Uterus (tissue), 4 donors: ENCODE results near the gene LINS1. TPM values are rescaled to one million over a fixed set of nuclear protein-coding genes. Genes with fewer than 3 reads are reported as not detected.

Experiments used
- DNase-seq, 2 donors: peaks; one replicate each; pipeline ENCODE4 v3.0.0-alpha.2; 2019 to 2020
- H3K27ac ChIP-seq, 2 donors: fragments of 200-600 bp; sonication (generic); 1 replicate in 1 of 2; 2 replicates in 1 of 2; pipeline ENCODE4 v1.5.1; 2016 to 2018
- H3K27me3 ChIP-seq, 2 donors: fragments of 200-600 bp; sonication (generic); one replicate each; pipeline ENCODE4 v1.5.1; 2018 to 2019; ENCODE audit warnings: control low read depth in 1 of 2
- H3K36me3 ChIP-seq, 2 donors: fragments of 200-600 bp; sonication (generic); one replicate each; pipeline ENCODE4 v1.5.1; 2019; ENCODE audit warnings: control low read depth in 1 of 2
- H3K4me1 ChIP-seq, 2 donors: fragments of 200-600 bp; sonication (generic); one replicate each; pipeline ENCODE4 v1.5.1; 2018 to 2019; ENCODE audit warnings: control low read depth in 1 of 2
- H3K4me3 ChIP-seq, 2 donors: fragments of 200-600 bp; sonication (generic); 1 replicate in 1 of 2; 2 replicates in 1 of 2; pipeline ENCODE4 v1.5.1; 2018 to 2019; ENCODE audit warnings: mild to moderate bottlenecking in 1 of 2
- H3K9me3 ChIP-seq, 2 donors: fragments of 200-600 bp; sonication (generic); one replicate each; pipeline ENCODE4 v1.5.1; 2019; ENCODE audit warnings: control low read depth in 1 of 2
- POLR2A ChIP-seq, 2 donors: fragments of 450-650 bp; IDR thresholded peaks; one replicate each; pipeline ENCODE4 v1.6.1; 2016; ENCODE audit warnings: antibody characterized with exemption in 2 of 2, mild to moderate bottlenecking in 1 of 2, moderate library complexity in 1 of 2
- intact Hi-C: fragments of 100-400 bp; cut with DNase I; formaldehyde crosslinking; loops from one replicate; pipeline ENCODE4 v1.15.1; 2023; ENCODE audit warnings: low total_unique reads
- total RNA-seq, 4 donors: library from RNA; depleted of rRNA in 3 of 4; stranded (reverse); fragments of >200 nt in 3 of 4; gene quantifications; one replicate each; pipeline versions ENCODE4 v1.1.0 to v1.2.4, GENCODE V29; 2014 to 2023
- TF ChIP-seq, protein P1 (sequence below), 4 experiments: fragments of 200-600 bp in 2 of 4; fragments of 450-650 bp in 2 of 4; sonication (generic) in 2 of 4; IDR thresholded peaks; one replicate each; pipeline ENCODE4 v1.5.1; 2016 to 2019; ENCODE audit warnings: antibody characterized with exemption in 4 of 4, mild to moderate bottlenecking in 2 of 4, moderate library complexity in 1 of 4
- donor health status: DM: yes; HTN: yes; CAD: no.

LINS1 gene
- total RNA-seq, 4 donors from 2014 or later, result 17.4 to 108 (median 52.8) TPM

DNA sequence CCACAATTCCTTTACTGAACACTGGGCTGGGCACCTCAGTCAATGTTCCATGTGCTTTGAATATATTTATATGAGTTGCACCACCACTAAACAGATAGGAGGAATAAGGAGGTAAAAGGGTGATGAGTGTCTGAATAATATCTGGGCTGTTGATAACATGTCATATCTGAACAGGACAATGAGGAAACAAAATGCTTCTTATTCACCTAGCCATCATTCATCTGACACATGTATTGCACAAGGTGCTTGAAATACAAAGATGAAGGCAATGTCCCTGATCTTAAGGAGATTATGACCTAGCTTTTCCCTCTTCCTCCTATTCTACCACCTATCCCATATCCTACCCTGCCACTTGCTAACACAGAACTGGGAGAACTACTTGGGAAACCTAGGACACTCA, 65.3 kb downstream of the LINS1 start:
- no peak for TF ChIP-seq POLR2A (IDR thresholded peaks at IDR 0.05)
- TF ChIP-seq, protein P1, sequence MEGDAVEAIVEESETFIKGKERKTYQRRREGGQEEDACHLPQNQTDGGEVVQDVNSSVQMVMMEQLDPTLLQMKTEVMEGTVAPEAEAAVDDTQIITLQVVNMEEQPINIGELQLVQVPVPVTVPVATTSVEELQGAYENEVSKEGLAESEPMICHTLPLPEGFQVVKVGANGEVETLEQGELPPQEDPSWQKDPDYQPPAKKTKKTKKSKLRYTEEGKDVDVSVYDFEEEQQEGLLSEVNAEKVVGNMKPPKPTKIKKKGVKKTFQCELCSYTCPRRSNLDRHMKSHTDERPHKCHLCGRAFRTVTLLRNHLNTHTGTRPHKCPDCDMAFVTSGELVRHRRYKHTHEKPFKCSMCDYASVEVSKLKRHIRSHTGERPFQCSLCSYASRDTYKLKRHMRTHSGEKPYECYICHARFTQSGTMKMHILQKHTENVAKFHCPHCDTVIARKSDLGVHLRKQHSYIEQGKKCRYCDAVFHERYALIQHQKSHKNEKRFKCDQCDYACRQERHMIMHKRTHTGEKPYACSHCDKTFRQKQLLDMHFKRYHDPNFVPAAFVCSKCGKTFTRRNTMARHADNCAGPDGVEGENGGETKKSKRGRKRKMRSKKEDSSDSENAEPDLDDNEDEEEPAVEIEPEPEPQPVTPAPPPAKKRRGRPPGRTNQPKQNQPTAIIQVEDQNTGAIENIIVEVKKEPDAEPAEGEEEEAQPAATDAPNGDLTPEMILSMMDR (IDR thresholded peaks at IDR 0.05), result no peak
- no peak overlapping the region for H3K27ac ChIP-seq
- no peak overlapping the region for H3K4me3 ChIP-seq
- no peak for DNase-seq
- H3K36me3 ChIP-seq, result no peaks in the 10 kb centered on the region
- no peaks in the 10 kb centered on the region for H3K4me1 ChIP-seq
- H3K9me3 ChIP-seq, result no peaks in the 10 kb centered on the region
- no peaks in the 10 kb centered on the region for H3K27me3 ChIP-seq
- intact Hi-C loops, result no loop called here

DNA sequence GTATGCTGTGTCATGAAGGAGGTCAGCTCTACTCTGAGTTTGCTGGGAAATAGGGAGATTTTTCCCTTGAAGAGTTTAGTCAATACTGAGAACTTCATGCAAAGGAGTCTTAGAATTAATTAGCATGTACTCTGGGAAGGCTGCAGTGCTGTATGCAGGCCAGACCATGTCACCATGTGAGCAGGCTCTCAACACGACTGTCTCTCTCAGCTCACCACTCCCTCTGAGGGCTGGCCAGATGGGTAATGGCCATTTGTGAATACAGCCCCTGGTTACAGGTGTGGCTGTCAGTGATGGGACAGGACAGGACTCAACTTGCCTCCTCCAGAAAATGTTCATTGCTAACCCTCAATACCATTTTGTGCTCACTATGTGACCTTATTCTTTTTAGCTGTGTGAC, 68.1 kb downstream of the LINS1 start:
- TF ChIP-seq, protein P1 (IDR thresholded peaks at IDR 0.05), result no peak
- TF ChIP-seq POLR2A (IDR thresholded peaks at IDR 0.05), result no peak
- Histone ChIP-seq H3K27ac (no peak overlapping the region), H3K27me3 (no peaks in the 10 kb centered on the region), H3K4me1 (no peaks in the 10 kb centered on the region), H3K4me3 (no peak overlapping the region), H3K36me3 (no peaks in the 10 kb centered on the region), H3K9me3 (no peaks in the 10 kb centered on the region)
- DNase-seq, result no peak
- intact Hi-C loops, result no loop called here

DNA sequence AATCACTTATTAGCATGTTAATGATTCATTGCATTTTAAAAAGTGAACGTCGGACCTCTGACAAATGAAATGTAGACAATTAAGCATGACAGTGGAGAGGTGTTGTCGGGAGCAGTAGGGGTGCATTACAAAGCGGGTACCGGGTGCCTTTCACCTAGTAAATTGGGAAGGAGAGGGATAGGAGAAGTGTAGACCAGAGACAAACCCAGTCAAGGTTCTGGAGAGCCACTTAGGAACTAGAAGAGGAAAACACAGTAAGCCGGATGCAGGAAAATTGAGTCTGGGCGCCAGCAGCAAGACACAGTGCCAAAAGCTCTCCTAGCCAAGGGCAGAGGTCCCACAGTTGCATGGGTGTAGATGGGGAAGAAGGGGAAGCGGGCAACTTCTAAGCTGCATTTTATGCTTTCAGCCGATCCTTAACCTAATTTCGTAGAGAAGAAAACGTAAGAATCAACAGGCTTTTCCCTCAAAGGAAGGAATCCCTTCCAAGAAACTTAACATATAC, 70.1 kb downstream of the LINS1 start:
- H3K36me3 ChIP-seq, result no peaks in the 10 kb centered on the region
- H3K27ac ChIP-seq, result no peak overlapping the region
- H3K27me3 ChIP-seq, result no peaks in the 10 kb centered on the region
- TF ChIP-seq, protein P1 (IDR thresholded peaks at IDR 0.05), result no peak
- TF ChIP-seq POLR2A (IDR thresholded peaks at IDR 0.05), result no peak
- peaks cover 0 to 1% of the 10 kb centered on the region in 2 donors for H3K4me1 ChIP-seq
- no peak overlapping the region for H3K4me3 ChIP-seq
- no peaks in the 10 kb centered on the region for H3K9me3 ChIP-seq
- DNase-seq, result no peak
- intact Hi-C loops, result no loop called here

DNA sequence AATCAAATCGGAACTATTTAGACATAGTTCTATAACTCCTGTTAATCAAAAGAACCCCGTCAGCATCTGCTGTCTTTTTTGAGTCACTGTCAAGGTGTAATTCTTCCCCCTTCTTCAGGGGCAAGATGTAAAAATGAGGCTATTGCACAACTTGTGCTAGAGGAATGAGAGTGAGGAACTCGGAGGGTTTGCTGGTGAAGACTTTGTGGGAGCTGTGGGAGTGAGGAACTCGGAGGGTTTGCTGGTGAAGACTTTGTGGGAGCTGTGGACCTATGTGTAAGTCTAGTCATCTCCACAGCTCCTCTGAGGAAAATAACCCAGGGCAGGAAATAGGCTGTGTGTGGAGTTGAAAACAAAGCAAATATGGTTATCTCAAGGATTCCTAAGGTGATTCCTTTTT, 70.8 kb downstream of the LINS1 start:
- Histone ChIP-seq H3K4me1 (peaks cover 0 to 6% of the 10 kb centered on the region in 2 donors), H3K36me3 (no peaks in the 10 kb centered on the region), H3K4me3 (no peak overlapping the region), H3K9me3 (no peaks in the 10 kb centered on the region), H3K27ac (no peak overlapping the region), H3K27me3 (no peaks in the 10 kb centered on the region)
- TF ChIP-seq, protein P1 (IDR thresholded peaks at IDR 0.05), result no peak
- no peak for TF ChIP-seq POLR2A (IDR thresholded peaks at IDR 0.05)
- DNase-seq, result no peak
- intact Hi-C loops, result no loop called here

DNA sequence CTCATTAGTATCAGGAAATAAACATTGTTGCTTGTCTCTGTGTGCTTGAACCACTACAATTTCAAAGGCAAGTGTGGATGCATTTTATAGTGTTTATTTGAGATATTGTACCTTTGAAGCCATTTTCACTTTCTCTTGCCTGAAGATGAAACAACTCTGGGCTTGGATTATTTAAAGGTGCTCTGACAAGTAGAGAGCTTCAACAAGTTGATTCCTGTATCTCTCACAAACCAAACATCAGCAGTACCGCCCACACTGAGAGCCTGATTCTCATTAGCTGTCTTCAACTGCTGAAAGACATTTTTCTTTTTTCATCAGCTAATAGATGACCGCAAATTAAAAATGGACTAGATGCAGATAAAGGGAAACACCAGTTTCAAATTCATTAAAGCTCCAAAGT, 72.4 kb downstream of the LINS1 start:
- Histone ChIP-seq H3K27ac (no peak overlapping the region), H3K9me3 (no peaks in the 10 kb centered on the region), H3K4me3 (no peak overlapping the region), H3K27me3 (no peaks in the 10 kb centered on the region), H3K4me1 (peaks cover 0 to 8% of the 10 kb centered on the region in 2 donors), H3K36me3 (no peaks in the 10 kb centered on the region)
- TF ChIP-seq POLR2A (IDR thresholded peaks at IDR 0.05), result no peak
- TF ChIP-seq, protein P1 (IDR thresholded peaks at IDR 0.05), result no peak
- DNase-seq, result no peak
- intact Hi-C loops, result no loop called here
